HTERT RPE-1 (cell line): ENCODE data around the gene MT2A.
"Not testable (repeated sequence)": the region's sequence is repeated elsewhere in the genome, so short reads cannot be mapped to it uniquely, and the experiment has no call there.

ENCODE experiments used
- in situ Hi-C: fragments of 300-500 bp; cut with MboI; formaldehyde crosslinking; loops from 4 replicates; pipeline ENCODE4 v1.14.3; 2020; ENCODE audit warnings: low sequenced_read_pairs

The MT2A gene

GRCh38 chr16:56608043-56608875, at the start of gene MT2A:
TSS of gene MT2A (plus strand) at chr16:56608584. CDS start at chr16:56608656, 72 bp downstream.
- in situ Hi-C loops, result no loop called here

DNA sequence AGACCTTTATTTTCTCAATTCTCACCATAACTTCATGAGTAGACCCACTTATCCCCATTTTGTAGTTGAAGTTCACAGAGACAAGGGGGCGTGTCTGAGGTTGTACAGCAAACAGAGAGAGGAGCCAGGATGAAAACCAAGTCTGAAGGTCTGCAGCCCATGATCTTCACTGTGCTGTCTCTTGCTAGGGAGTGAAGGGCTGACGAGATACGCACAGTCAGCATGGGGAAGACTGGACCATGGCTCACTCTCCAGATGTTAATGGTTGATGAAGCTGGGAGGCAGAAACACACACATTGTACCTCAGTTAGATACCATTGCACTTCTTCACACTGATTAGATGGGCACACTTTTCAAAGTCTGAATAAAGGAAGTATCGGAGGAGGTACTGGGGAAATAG, 49.3 kb upstream of the MT2A start:
- in situ Hi-C loops, result no loop called here

- in situ Hi-C loops, result no loop called here
These were observed 47.9 kb upstream of the MT2A start for GRCh38 chr16:56560447-56560846.

GRCh38 chr16:56561126-56561525, 47.3 kb upstream of the MT2A start:
- in situ Hi-C loops, result no loop called here

GRCh38 chr16:56564793-56565477, 43.4 kb upstream of the MT2A start, which contains the start of gene MT4:
TSS of gene MT4 (plus strand) at chr16:56565073. CDS start at chr16:56565129, 56 bp downstream.
- in situ Hi-C loops, result no loop called here

DNA sequence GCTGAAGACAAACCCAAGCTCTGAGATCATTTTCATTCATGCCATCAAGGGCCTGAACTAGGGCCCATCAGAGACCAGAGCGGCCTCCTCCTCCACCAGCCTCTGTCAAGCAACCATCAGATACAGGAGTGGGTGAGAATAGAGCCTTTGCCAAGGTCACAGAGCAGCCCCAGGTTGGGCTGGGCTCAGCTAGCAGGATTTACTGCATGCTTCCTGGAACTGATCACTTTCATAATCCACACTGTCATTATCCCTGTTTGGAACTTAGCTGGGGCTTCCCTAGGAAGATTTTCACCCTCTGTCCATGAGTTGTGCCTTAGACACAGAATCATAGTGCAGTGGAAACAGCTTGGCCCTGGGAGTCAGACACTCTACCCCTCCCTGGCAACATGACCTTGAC, 38.4 kb upstream of the MT2A start:
- in situ Hi-C loops, result no loop called here

- in situ Hi-C loops, result no loop called here
These were observed 36.9 kb upstream of the MT2A start for GRCh38 chr16:56571525-56571924.

- in situ Hi-C loops, result no loop called here
These were observed 33.8 kb upstream of the MT2A start for GRCh38 chr16:56574625-56575024.

GRCh38 chr16:56576585-56577299, 31.6 kb upstream of the MT2A start:
- in situ Hi-C loops, result no loop called here

- in situ Hi-C loops, result no loop called here
These were observed 31.1 kb upstream of the MT2A start for GRCh38 chr16:56577300-56577625.

GRCh38 chr16:56580391-56581048, 27.9 kb upstream of the MT2A start:
- in situ Hi-C loops, result no loop called here

DNA sequence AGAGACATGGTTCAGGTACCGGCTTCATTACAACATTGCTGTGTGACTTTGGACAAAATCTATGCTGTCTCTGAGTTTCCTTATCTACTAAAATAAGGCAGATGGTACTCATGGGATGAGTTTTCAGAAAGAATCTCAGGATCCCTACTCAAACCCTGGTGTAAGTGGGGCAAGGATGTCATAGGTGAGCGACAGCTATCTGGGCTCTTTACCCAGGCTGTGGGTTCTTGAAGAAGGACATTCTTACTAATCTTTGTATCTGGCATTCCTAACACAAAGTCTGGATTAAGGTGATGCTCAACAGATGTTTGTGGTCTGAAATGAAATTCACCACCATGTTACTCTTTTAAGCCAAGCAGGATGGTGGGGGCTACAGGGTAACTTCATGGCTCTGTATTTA, 25.5 kb upstream of the MT2A start:
- in situ Hi-C loops, result not testable (repeated sequence)

- in situ Hi-C loops, result no loop called here
These were observed 24.8 kb upstream of the MT2A start for GRCh38 chr16:56583351-56584168.

GRCh38 chr16:56584276-56584675, 24.1 kb upstream of the MT2A start:
- in situ Hi-C loops, result no loop called here

- in situ Hi-C loops, result no loop called here
These were observed 19.6 kb upstream of the MT2A start for GRCh38 chr16:56588781-56589140.

GRCh38 chr16:56589141-56590039, 19.0 kb upstream of the MT2A start, which contains the start of gene MT3:
TSS of gene MT3 (plus strand) at chr16:56589528. CDS start at chr16:56589591, 63 bp downstream.
- in situ Hi-C loops, result no loop called here

GRCh38 chr16:56591377-56592060, 16.9 kb upstream of the MT2A start:
- in situ Hi-C loops, result no loop called here

DNA sequence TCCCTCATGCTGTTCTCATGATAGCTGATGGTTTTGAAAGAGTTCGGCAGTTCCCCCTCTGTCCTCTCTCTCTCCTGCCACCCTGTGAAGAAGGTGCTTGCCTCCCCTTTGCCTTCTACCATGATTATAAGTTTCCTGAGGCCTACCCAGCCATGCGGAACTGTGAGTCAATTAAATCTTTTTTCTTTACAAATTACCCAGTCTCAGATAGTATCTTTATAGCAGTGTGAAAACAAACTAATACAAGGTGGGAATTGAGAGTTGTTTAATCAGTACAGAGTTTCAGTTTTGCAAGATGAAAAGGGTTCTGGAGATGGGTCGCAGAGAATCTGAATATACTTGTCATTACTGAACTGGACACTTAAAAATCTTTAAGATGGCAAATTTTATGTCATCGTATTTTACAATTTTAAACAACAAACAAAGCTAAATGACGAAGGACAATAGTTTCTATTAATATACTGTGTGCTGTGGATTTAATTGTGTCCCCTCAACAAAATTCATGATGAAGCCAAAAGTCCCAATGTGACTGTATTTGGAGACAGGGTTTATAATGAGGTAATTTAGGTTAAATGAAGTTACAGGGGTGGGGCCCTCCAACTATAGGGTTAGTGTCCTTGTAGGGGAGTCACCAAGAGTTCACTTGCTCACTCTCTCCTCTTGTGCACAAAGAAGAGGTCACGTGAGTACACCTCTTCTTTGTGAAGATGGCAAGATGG, 14.7 kb upstream of the MT2A start:
- in situ Hi-C loops, result no loop called here
